Smooth muscle cell (in vitro differentiated cells): ENCODE measurements around the gene DNAJC2. TPM values are rescaled to one million over a fixed set of nuclear protein-coding genes. Genes with fewer than 3 reads are reported as not detected.

ENCODE experiments used
- DNase-seq: peaks from one replicate; lab custom pipeline; 2025; ENCODE audit not compliant: unreplicated experiment; lab: John Stamatoyannopoulos, UW
- H2AFZ ChIP-seq: fragments of 200-600 bp; sonication (generic); 2 replicates; pipeline ENCODE4 v1.6.0; 2016; ENCODE audit warnings: antibody characterized with exemption, low read depth, mild to moderate bottlenecking
- H3F3A ChIP-seq: fragments of 200-600 bp; sonication (generic); 2 replicates; pipeline ENCODE4 v1.6.0; 2017; ENCODE audit warnings: antibody characterized with exemption, low read depth
- H3K27ac ChIP-seq: fragments of 200-600 bp; sonication (generic); 2 replicates; pipeline ENCODE4 v1.5.1; 2016; ENCODE audit warnings: low read depth, mild to moderate bottlenecking
- H3K27me3 ChIP-seq: fragments of 200-600 bp; sonication (generic); 2 replicates; pipeline ENCODE4 v1.6.1; 2016; ENCODE audit warnings: low read depth, mild to moderate bottlenecking
- H3K36me3 ChIP-seq: fragments of 200-600 bp; sonication (generic); 2 replicates; pipeline ENCODE4 v1.5.1; 2016; ENCODE audit warnings: low read depth
- H3K4me1 ChIP-seq: fragments of 200-600 bp; sonication (generic); 2 replicates; pipeline ENCODE4 v1.5.1; 2016; ENCODE audit warnings: low read depth
- H3K4me2 ChIP-seq: fragments of 200-600 bp; sonication (generic); 2 replicates; pipeline ENCODE4 v1.6.0; 2016; ENCODE audit warnings: mild to moderate bottlenecking
- H3K4me3 ChIP-seq: fragments of 200-600 bp; sonication (generic); 2 replicates; pipeline ENCODE4 v1.5.1; 2016; ENCODE audit warnings: mild to moderate bottlenecking
- H3K79me2 ChIP-seq: fragments of 200-600 bp; sonication (generic); 2 replicates; pipeline ENCODE4 v1.6.0; 2016; ENCODE audit warnings: low read depth, mild to moderate bottlenecking
- H3K9ac ChIP-seq: fragments of 200-600 bp; sonication (generic); 2 replicates; pipeline ENCODE4 v1.6.0; 2016; ENCODE audit warnings: low read depth
- H3K9me3 ChIP-seq: fragments of 200-600 bp; sonication (generic); replicated peaks from 2 replicates; pipeline ENCODE4 v1.5.1; 2016; ENCODE audit warnings: low read depth
- H4K20me1 ChIP-seq: fragments of 200-600 bp; sonication (generic); 2 replicates; pipeline ENCODE4 v1.6.0; 2016; ENCODE audit warnings: low read depth
- CTCF ChIP-seq: fragments of 200-600 bp; sonication (generic); IDR thresholded peaks from 2 replicates; pipeline ENCODE4 v1.5.1; 2017; ENCODE audit warnings: borderline replicate concordance, mild to moderate bottlenecking, antibody characterized with exemption; ENCODE audit not compliant: insufficient read depth, poor library complexity, severe bottlenecking
- WGBS: methylation state at CpG from one replicate; pipeline ENCODE4 v1.1.7; 2016; ENCODE audit warnings: low lambda C conversion rate; 5-methylcytosine and 5-hydroxymethylcytosine counted together
- polyA plus RNA-seq: library from polyadenylated mRNA; unstranded; fragments of >200 nt; fragmentation: Nextera tagmentation; extraction: Ambion mirVana; gene quantifications from 2 replicates; pipeline ENCODE4 v1.2.1, GENCODE V29; 2016
- total RNA-seq: library from RNA; depleted of rRNA; stranded (reverse); fragments of >200 nt; gene quantifications from 2 replicates; pipeline ENCODE4 v1.2.3, GENCODE V29; 2014

The DNAJC2 gene
- total and polyA plus RNA-seq, 2 experiments from 2014 or later = 21.2 to 31.1 TPM

DNA sequence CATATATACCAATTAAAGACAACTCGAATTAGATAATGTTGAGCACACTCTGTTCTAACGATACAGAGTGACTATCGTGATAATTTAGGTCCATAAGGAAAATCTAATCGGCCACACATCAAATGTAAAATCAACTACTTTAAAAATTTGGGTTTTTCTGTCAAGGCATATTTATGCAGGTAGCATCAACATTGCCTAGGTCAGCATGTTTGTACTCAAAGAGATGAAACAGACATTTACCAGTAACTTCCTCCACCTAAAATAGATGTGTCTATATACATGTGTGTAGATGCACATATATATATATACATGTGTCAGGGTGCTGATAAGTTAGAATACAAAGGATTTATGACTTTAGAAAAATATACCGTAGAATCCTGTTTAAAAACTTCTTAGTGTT, 24.9 kb upstream of the DNAJC2 start:
- no peaks in the 10 kb centered on the region for H3K27me3 ChIP-seq
- 97% methylated on average over 5 of the region's 5 CpGs for WGBS
- no peak overlapping the region for H3K27ac ChIP-seq
- no peak for DNase-seq
- H4K20me1 ChIP-seq = no peaks in the 10 kb centered on the region
- H3K9ac ChIP-seq = no peak overlapping the region
- TF ChIP-seq CTCF = no peak
- no peaks in the 10 kb centered on the region for H3K79me2 ChIP-seq
- no peaks in the 10 kb centered on the region for H3K4me1 ChIP-seq
- H3K36me3 ChIP-seq = peaks cover 31% of the 10 kb centered on the region
- H3F3A ChIP-seq = no peaks in the 10 kb centered on the region
- H3K4me2 ChIP-seq = no peak overlapping the region
- H3K4me3 ChIP-seq = no peak overlapping the region
- no peaks in the 10 kb centered on the region for H3K9me3 ChIP-seq
- H2AFZ ChIP-seq = no peak overlapping the region

- Histone ChIP-seq H4K20me1 (peaks cover 67% of the 10 kb centered on the region), H3K27me3 (no peaks in the 10 kb centered on the region), H3K4me2 (peak overlapping the region; percentile 37), H3K4me3 (no peak overlapping the region), H3K79me2 (peaks cover 79% of the 10 kb centered on the region), H3F3A (no peaks in the 10 kb centered on the region), H3K9me3 (no peaks in the 10 kb centered on the region), H3K9ac (no peak overlapping the region), H3K4me1 (peaks cover 19% of the 10 kb centered on the region), H3K27ac (no peak overlapping the region), H2AFZ (no peak overlapping the region), H3K36me3 (peaks cover 11% of the 10 kb centered on the region)
- 100% methylated on average over 1 of the region's 1 CpG for WGBS
- no peak for TF ChIP-seq CTCF
- no peak for DNase-seq
Measured at GRCh38 chr7:103349805-103350204, 5.2 kb upstream of the DNAJC2 start.

GRCh38 chr7:103348959-103349358, 4.4 kb upstream of the DNAJC2 start:
- no peak overlapping the region for H3K27ac ChIP-seq
- peaks cover 59% of the 10 kb centered on the region for H4K20me1 ChIP-seq
- peaks cover 20% of the 10 kb centered on the region for H3K4me1 ChIP-seq
- WGBS = 81% methylated on average over 2 of the region's 2 CpGs
- no peaks in the 10 kb centered on the region for H3K27me3 ChIP-seq
- peaks cover 6% of the 10 kb centered on the region for H3K36me3 ChIP-seq
- H3K79me2 ChIP-seq = peaks cover 79% of the 10 kb centered on the region
- H3K9ac ChIP-seq = peak overlapping the region; percentile 94
- TF ChIP-seq CTCF = no peak
- DNase-seq = no peak
- H3K4me2 ChIP-seq = peak overlapping the region; percentile 93
- H3F3A ChIP-seq = no peaks in the 10 kb centered on the region
- no peaks in the 10 kb centered on the region for H3K9me3 ChIP-seq
- H2AFZ ChIP-seq = no peak overlapping the region
- H3K4me3 ChIP-seq = peak overlapping the region; percentile 74

DNA sequence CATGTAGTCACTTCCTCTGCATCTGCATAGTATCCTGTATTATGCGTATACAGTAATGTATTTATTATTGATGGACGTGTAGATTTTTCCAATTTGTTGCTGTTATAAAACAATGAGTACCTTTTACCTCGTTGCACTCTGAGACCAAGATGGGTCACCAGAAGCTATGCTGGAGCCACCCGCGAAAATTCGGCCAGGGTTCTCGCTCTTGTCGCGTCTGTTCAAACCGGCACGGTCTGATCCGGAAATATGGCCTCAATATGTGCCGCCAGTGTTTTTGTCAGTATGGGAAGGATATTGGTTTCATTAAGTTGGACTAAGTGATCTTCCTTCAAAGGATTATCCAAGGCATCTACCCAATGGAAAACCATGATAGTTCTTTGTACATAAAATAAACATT, 3.9 kb upstream of the DNAJC2 start:
- no peaks in the 10 kb centered on the region for H3F3A ChIP-seq
- H4K20me1 ChIP-seq = peaks cover 54% of the 10 kb centered on the region
- peak overlapping the region; percentile 94 for H3K9ac ChIP-seq
- no peaks in the 10 kb centered on the region for H3K27me3 ChIP-seq
- peak overlapping the region; percentile 74 for H3K4me3 ChIP-seq
- WGBS = 27% methylated on average over 13 of the region's 13 CpGs
- no peak overlapping the region for H3K27ac ChIP-seq
- no peak for TF ChIP-seq CTCF
- no peak for DNase-seq
- H3K4me1 ChIP-seq = peaks cover 24% of the 10 kb centered on the region
- peaks cover 3% of the 10 kb centered on the region for H3K36me3 ChIP-seq
- H2AFZ ChIP-seq = no peak overlapping the region
- peaks cover 79% of the 10 kb centered on the region for H3K79me2 ChIP-seq
- H3K9me3 ChIP-seq = no peaks in the 10 kb centered on the region
- peak overlapping the region; percentile 93 for H3K4me2 ChIP-seq
